HG03135 (cell line): ENCODE data around the gene PGM2.
"Not testable (repeated sequence)": the region's sequence is repeated elsewhere in the genome, so short reads cannot be mapped to it uniquely, and the experiment has no call there.

ENCODE experiments used
- ATAC-seq: cut with Tn5 transposase; IDR thresholded peaks from one replicate; pipeline ENCODE4 v1.9.1; 2021; ENCODE audit warnings: mild to moderate bottlenecking, moderate library complexity; ENCODE audit not compliant: unreplicated experiment

PGM2 gene

DNA sequence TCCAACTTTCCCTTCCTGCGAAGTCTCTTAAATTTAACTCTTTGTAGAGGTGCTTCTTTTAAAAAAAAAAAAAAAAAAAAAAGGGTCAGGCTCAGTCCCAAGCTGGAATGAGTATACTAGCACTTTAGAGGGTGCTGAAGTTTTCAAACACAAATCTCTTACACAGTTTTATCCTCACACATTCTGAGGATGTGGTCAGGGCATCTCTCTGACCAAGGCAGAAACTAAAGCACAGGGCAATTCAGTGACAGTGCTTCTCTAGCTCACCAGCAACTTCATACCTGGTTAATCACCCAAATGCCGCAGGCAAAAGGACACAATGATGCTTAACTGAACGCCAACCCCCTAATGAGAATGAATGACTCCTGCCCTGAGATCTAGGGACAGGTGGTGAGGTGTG is 9.8 kb upstream of the PGM2 start:
- ATAC-seq = no peak

DNA sequence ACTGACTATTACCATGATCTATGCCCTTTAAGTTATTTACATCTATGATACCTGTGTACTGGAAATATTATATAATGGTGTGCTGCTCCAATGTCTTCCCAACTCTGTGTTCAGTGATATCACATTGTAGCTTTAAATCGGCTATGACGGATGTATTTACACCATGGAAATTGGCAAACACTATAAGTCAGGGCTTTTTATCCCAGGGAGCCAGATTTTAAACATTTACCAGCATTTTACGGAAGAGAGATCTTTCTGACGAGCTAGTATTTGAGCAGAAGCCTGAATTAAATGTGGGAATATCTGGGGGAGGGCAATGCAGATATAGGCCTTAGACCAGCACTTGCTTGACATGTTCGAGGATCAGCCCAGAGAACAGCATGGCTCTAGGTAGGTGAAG is 7.7 kb upstream of the PGM2 start:
- no peak for ATAC-seq

- ATAC-seq = not testable (repeated sequence)
Observed at GRCh38 chr4:37820458-37820857, 6.0 kb upstream of the PGM2 start.

GRCh38 chr4:37821953-37822605 is 4.4 kb upstream of the PGM2 start:
- ATAC-seq = no peak

GRCh38 chr4:37825501-37825900 is 985 bp upstream of the PGM2 start:
- ATAC-seq = not testable (repeated sequence)

DNA sequence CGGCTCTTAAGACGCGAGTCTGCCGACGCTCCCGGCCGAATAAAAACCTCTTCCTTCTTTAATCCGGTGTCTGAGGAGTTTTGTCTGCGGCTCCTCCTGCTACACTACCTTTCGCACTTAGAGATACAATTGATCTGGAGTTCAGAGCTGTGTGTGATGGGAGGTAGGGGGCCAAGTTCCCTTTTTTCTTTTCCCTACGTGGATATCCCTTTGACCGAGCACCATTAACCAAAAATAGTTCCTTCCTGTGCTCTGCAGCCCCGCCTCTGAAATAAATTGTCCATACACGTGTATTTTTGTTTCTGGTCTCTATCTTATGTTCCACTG is 555 bp upstream of the PGM2 start:
- peak; percentile 17 for ATAC-seq

GRCh38 chr4:37827030-37827685 is 672 bp downstream of the PGM2 start:
- peak; percentile 47 for ATAC-seq

GRCh38 chr4:37827802-37828321 is 1.4 kb downstream of the PGM2 start:
- no peak for ATAC-seq

DNA sequence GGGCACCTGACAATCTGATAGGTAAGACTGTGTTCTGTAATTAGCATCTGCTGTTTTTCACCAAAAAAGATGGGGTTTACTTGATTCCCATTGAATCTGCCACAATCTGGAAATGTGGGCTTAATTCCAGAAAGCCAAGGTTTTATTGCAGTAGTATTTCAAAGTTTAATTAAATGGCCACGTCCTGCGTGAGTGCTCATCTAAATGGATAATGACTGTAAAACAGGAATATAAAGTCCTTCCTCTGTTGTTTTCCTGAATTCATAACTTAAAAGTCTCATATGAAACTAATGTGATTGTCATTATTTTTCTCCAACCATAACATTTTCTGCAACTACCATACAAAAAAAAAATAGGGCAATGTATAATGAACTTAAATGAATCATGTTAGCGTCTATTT is 2.4 kb downstream of the PGM2 start:
- ATAC-seq = no peak

- no peak for ATAC-seq
Observed at GRCh38 chr4:37830640-37831039, 4.2 kb downstream of the PGM2 start.

- ATAC-seq = no peak
Observed at GRCh38 chr4:37835031-37835430, 8.5 kb downstream of the PGM2 start.

DNA sequence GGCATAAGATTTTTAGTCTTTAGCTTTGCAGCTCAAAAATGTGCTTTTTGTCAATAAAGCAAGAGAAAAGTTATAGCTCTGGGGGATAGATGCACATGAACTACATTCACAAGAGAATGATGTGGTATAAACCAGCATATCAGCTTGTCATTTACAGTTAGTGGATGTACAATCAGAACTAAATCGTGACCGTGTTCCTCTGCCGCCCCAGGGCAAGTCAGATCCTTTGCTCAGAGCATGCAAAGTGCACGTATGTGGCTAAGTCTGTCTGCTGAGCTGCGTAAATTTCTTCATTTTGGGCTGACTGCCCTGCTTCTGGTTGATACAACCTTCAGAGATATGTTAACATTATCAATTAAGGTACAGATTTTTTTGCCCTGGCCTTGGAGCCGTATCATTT is 9.3 kb downstream of the PGM2 start:
- ATAC-seq = no peak

DNA sequence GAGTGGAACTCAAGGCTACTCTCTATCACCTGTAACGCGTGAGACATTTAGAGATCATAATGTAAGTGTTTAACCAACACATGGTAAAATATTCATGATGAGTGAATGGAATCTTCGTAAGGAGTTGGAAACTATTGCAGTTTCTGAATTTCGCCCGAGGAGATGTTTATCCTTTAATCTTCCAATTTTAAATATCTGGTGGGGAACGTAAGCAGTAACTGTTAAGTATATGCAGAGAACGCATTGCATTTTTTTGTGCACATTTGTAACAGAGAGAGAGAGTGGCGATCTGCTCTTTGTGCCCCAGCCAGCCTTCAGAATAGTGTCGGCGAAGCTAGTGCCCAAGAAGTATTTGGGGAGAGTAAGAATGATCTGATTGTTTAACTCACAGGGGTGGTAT is 9.8 kb downstream of the PGM2 start:
- ATAC-seq = no peak

GRCh38 chr4:37836838-37837440 is 10.5 kb downstream of the PGM2 start:
- ATAC-seq = no peak

DNA sequence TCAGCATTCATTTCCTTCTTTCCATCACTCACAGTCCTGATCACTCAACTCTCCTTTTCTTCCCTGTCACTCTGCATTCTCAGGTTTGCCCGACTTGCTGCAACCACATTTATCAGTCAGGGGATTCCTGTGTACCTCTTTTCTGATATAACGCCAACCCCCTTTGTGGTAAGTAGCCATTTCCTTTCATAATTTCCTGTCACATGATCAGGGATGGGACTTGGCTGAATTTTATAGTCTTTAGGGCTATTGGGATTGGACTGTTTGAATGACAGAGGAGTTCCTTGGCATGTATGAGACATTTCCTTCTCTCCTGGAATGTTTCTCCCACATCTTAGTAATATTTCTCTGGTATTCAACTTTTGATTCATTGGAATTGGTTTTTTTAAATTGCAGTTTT is 11.0 kb downstream of the PGM2 start:
- ATAC-seq = no peak

- ATAC-seq = no peak
Observed at GRCh38 chr4:37839426-37839825, 12.9 kb downstream of the PGM2 start.

- no peak for ATAC-seq
Observed at GRCh38 chr4:37844204-37844603, 17.7 kb downstream of the PGM2 start.

- no peak for ATAC-seq
Observed at GRCh38 chr4:37845201-37845600, 18.7 kb downstream of the PGM2 start.

- ATAC-seq = no peak
Observed at GRCh38 chr4:37847311-37847884, 20.9 kb downstream of the PGM2 start.

DNA sequence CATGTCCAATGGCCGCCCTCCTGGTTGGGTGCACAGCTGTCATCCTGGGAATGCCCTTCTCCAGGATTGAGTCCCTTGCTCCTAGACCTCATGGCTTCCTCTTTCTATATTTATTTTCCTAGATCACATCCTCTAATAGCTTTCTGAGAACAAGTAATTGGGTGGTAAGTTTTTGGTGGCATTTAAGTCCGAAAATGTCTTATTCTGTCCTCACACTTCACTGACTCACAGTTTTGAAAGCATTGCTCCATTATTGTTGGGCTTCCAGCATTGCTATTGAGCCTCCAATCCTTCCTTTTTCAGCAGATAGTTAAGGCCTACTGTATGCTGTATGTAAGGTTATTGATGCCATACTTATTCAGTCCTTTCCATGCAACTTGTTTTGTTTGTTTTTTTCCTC is 25.9 kb downstream of the PGM2 start:
- ATAC-seq = no peak

- no peak for ATAC-seq
Observed at GRCh38 chr4:37858112-37858511, 31.6 kb downstream of the PGM2 start.

- ATAC-seq = no peak
Observed at GRCh38 chr4:37858872-37859271, 32.4 kb downstream of the PGM2 start.
